HG02798 (cell line): Measurements from ENCODE around the gene LZTS2.
"Not testable (repeated sequence)": the region's sequence is repeated elsewhere in the genome, so short reads cannot be mapped to it uniquely, and the experiment has no call there.

Source experiments
- ATAC-seq: cut with Tn5 transposase; IDR thresholded peaks from one replicate; pipeline ENCODE4 v1.9.1; 2021; ENCODE audit warnings: mild to moderate bottlenecking; ENCODE audit not compliant: unreplicated experiment, poor library complexity

Gene LZTS2

GRCh38 chr10:100999742-101000126, at the start of gene LZTS2:
Gene LZTS2 (plus strand): TSS chr10:100999808. CDS start chr10:101002539, 2,731 bp downstream.
- ATAC-seq = no peak

- no peak for ATAC-seq
Observed at GRCh38 chr10:100960251-100960650, 39.4 kb upstream of the LZTS2 start.

GRCh38 chr10:100962351-100963080, 37.1 kb upstream of the LZTS2 start:
- no peak for ATAC-seq

GRCh38 chr10:100963826-100964225, 35.8 kb upstream of the LZTS2 start:
- no peak for ATAC-seq

GRCh38 chr10:100965820-100966219, 33.8 kb upstream of the LZTS2 start:
- no peak for ATAC-seq

- ATAC-seq = no peak
Observed at GRCh38 chr10:100966887-100967286, 32.7 kb upstream of the LZTS2 start.

GRCh38 chr10:100967332-100967731, 32.3 kb upstream of the LZTS2 start:
- no peak for ATAC-seq

- no peak for ATAC-seq
Observed at GRCh38 chr10:100968062-100968736, 31.4 kb upstream of the LZTS2 start.

- ATAC-seq = no peak
Observed at GRCh38 chr10:100968863-100969186, 30.8 kb upstream of the LZTS2 start.

GRCh38 chr10:100969187-100970075, 30.2 kb upstream of the LZTS2 start, which contains the start of gene SEMA4G:
Gene SEMA4G (plus strand): TSS chr10:100969504. CDS start chr10:100972913, 3,409 bp downstream.
- ATAC-seq = peak; percentile 59

- no peak for ATAC-seq
Observed at GRCh38 chr10:100970076-100970913, 29.3 kb upstream of the LZTS2 start.

- ATAC-seq = no peak
Observed at GRCh38 chr10:100970914-100971811, 28.4 kb upstream of the LZTS2 start.

- ATAC-seq = no peak
Observed at GRCh38 chr10:100972115-100972903, 27.3 kb upstream of the LZTS2 start.

- no peak for ATAC-seq
Observed at GRCh38 chr10:100972904-100973535, 26.6 kb upstream of the LZTS2 start.

- ATAC-seq = not testable (repeated sequence)
Observed at GRCh38 chr10:100975397-100975796, 24.2 kb upstream of the LZTS2 start.

GRCh38 chr10:100976906-100977305, 22.7 kb upstream of the LZTS2 start:
- no peak for ATAC-seq

- no peak for ATAC-seq
Observed at GRCh38 chr10:100977436-100977835, 22.2 kb upstream of the LZTS2 start.
